ENCODE measurements around the gene PGAP3. TPM values are rescaled to one million over a fixed set of nuclear protein-coding genes. Genes with fewer than 3 reads are reported as not detected.

PGAP3 gene, protein sequence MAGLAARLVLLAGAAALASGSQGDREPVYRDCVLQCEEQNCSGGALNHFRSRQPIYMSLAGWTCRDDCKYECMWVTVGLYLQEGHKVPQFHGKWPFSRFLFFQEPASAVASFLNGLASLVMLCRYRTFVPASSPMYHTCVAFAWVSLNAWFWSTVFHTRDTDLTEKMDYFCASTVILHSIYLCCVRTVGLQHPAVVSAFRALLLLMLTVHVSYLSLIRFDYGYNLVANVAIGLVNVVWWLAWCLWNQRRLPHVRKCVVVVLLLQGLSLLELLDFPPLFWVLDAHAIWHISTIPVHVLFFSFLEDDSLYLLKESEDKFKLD
- 6.1 TPM for polyA plus RNA-seq (2013, experiment 1 of 2)
- polyA plus RNA-seq (2013, experiment 2 of 2) = 5.9 TPM

- Histone ChIP-seq H2BK5ac (ENCODE audit: low read depth, low read length, poor library complexity, severe bottlenecking) (peak within 1 kb of the TSS; percentile 90), H3K23ac (ENCODE audit: low read length in 2 of 2) (no peak within 1 kb of the TSS), H3K4me3 (ENCODE audit: insufficient read depth in 1 of 2, low read depth in 1 of 2, low read length in 2 of 2) (peak within 1 kb of the TSS; percentile 75 to 80), H2AK5ac (ENCODE audit: low read length, severe bottlenecking) (peak within 1 kb of the TSS; percentile 60), H2BK12ac (ENCODE audit: low read length in 2 of 2) (peak within 1 kb of the TSS in 1 of 2 experiments; percentile 29), H4K91ac (ENCODE audit: low read length) (peak within 1 kb of the TSS; percentile 95), H3K14ac (ENCODE audit: low read length in 2 of 2) (peak within 1 kb of the TSS in 1 of 2 experiments; percentile 92), H3K36me3 (ENCODE audit: control insufficient read depth in 1 of 2, insufficient read depth in 2 of 2, low read depth in 1 of 2, low read length in 2 of 2) (peaks cover 14 to 18% of the 10 kb centered on the region in 2 experiments), H3K4me1 (ENCODE audit: control insufficient read depth, insufficient read depth, low read depth, low read length) (peaks cover 4% of the 10 kb centered on the region), H3K79me1 (replicated peaks; ENCODE audit: low read length, poor library complexity, severe bottlenecking) (no peaks in the 10 kb centered on the region), H3K27ac (ENCODE audit: low read length, poor library complexity, severe bottlenecking) (peak within 1 kb of the TSS; percentile 88), H2BK120ac (ENCODE audit: low read depth, low read length) (peak within 1 kb of the TSS; percentile 71), H3K4ac (ENCODE audit: low read depth in 1 of 2, low read length in 2 of 2) (peak within 1 kb of the TSS; percentile 78 to 95), H2BK15ac (ENCODE audit: low read depth, poor library complexity, severe bottlenecking) (peak within 1 kb of the TSS; percentile 100), H4K8ac (ENCODE audit: low read length) (peak within 1 kb of the TSS; percentile 98), H3K4me2 (ENCODE audit: low read length, poor library complexity, severe bottlenecking) (peak within 1 kb of the TSS; percentile 71), H2AFZ (ENCODE audit: low read depth, low read length) (peak within 1 kb of the TSS; percentile 79), H3K27me3 (ENCODE audit: control insufficient read depth in 1 of 2, insufficient read depth in 1 of 2, low read length in 2 of 2) (no peaks in the 10 kb centered on the region), H3K9ac (ENCODE audit: low read length) (peak within 1 kb of the TSS; percentile 80), H3K9me3 (ENCODE audit: control insufficient read depth, low read length) (no peaks in the 10 kb centered on the region), H3K18ac (ENCODE audit: low read depth in 1 of 2, low read length in 2 of 2) (peak within 1 kb of the TSS; percentile 94 to 97)
- 5% methylated on average over 43 of the region's 45 CpGs for WGBS
- peak; percentile 93 for DNase-seq
Observed at GRCh38 chr17:39687546-39688474, at the start of gene PGAP3. Gene PGAP3 (minus strand): TSS chr17:39688057. CDS start chr17:39688014, 43 bp downstream.

DNA sequence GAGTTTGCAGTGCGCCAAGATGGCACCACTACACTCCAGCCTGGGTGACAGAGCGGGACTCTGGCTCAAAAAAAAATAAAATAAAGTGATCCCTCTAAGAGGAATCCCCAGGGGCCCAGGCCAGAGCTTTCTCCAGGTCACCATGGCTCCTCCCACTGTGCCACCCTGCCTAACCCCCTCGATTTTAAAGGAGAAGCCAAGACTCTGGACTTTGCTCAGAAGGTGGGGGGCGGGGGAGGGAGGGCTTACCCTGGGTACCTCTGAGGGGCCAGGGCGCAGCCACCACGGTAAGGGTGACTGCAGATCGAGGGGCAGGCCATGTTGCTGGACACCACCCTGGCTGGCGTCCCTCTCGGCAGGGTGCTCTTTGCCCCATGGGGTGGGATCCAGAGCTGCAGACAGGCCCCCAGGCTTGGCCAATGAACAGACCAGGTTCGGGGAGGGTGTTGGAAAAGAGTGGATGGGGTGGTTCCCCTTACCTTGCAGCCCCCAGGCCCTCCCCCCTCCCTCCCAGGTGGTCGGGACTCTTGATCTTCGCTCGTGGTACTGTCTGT lies 49.4 kb upstream of the PGAP3 start:
- Histone ChIP-seq H3K79me1 (replicated peaks; ENCODE audit: low read length, poor library complexity, severe bottlenecking) (peaks cover 13% of the 10 kb centered on the region), H2BK120ac (ENCODE audit: low read depth, low read length) (no peak overlapping the region), H2BK15ac (ENCODE audit: low read depth, poor library complexity, severe bottlenecking) (no peak overlapping the region), H3K9ac (ENCODE audit: low read length) (no peak overlapping the region), H3K23ac (ENCODE audit: low read length in 2 of 2) (no peak overlapping the region), H3K14ac (ENCODE audit: low read length in 2 of 2) (no peak overlapping the region), H4K8ac (ENCODE audit: low read length) (no peak overlapping the region), H2AFZ (ENCODE audit: low read depth, low read length) (no peak overlapping the region), H3K4me3 (ENCODE audit: insufficient read depth in 1 of 2, low read depth in 1 of 2, low read length in 2 of 2) (peak overlapping the region in 1 of 2 experiments; percentile 66), H3K4me1 (ENCODE audit: control insufficient read depth, insufficient read depth, low read depth, low read length) (peaks cover 31% of the 10 kb centered on the region), H4K91ac (ENCODE audit: low read length) (no peak overlapping the region), H3K36me3 (ENCODE audit: control insufficient read depth in 1 of 2, insufficient read depth in 2 of 2, low read depth in 1 of 2, low read length in 2 of 2) (peaks cover 0 to 4% of the 10 kb centered on the region in 2 experiments), H2AK5ac (ENCODE audit: low read length, severe bottlenecking) (peak overlapping the region; percentile 55), H3K27ac (ENCODE audit: low read length, poor library complexity, severe bottlenecking) (no peak overlapping the region), H3K18ac (ENCODE audit: low read depth in 1 of 2, low read length in 2 of 2) (no peak overlapping the region), H2BK12ac (ENCODE audit: low read length in 2 of 2) (no peak overlapping the region), H2BK5ac (ENCODE audit: low read depth, low read length, poor library complexity, severe bottlenecking) (no peak overlapping the region), H3K27me3 (ENCODE audit: control insufficient read depth in 1 of 2, insufficient read depth in 1 of 2, low read length in 2 of 2) (peaks cover 0 to 2% of the 10 kb centered on the region in 2 experiments), H3K4ac (ENCODE audit: low read depth in 1 of 2, low read length in 2 of 2) (no peak overlapping the region), H3K9me3 (ENCODE audit: control insufficient read depth, low read length) (no peaks in the 10 kb centered on the region), H3K4me2 (ENCODE audit: low read length, poor library complexity, severe bottlenecking) (peak overlapping the region; percentile 93)
- DNase-seq = no peak
- WGBS = 50% methylated on average over 13 of the region's 13 CpGs

- WGBS = 74% methylated on average over 10 of the region's 10 CpGs
- H3K9ac ChIP-seq (ENCODE audit: low read length) = no peak overlapping the region
Observed at GRCh38 chr17:39736319-39737165, 48.7 kb upstream of the PGAP3 start.

More at GRCh38 chr17:39736319-39737165, 48.7 kb upstream of the PGAP3 start:
- peaks cover 13% of the 10 kb centered on the region for H3K79me1 ChIP-seq (replicated peaks; ENCODE audit: low read length, poor library complexity, severe bottlenecking)
- peaks cover 31% of the 10 kb centered on the region for H3K4me1 ChIP-seq (ENCODE audit: control insufficient read depth, insufficient read depth, low read depth, low read length)
- H4K91ac ChIP-seq (ENCODE audit: low read length) = no peak overlapping the region
- no peak overlapping the region for H3K18ac ChIP-seq (ENCODE audit: low read depth in 1 of 2, low read length in 2 of 2)
- H3K4me2 ChIP-seq (ENCODE audit: low read length, poor library complexity, severe bottlenecking) = no peak overlapping the region
- no peak overlapping the region for H4K8ac ChIP-seq (ENCODE audit: low read length)
- H2AK5ac ChIP-seq (ENCODE audit: low read length, severe bottlenecking) = no peak overlapping the region
- H3K27me3 ChIP-seq (ENCODE audit: control insufficient read depth in 1 of 2, insufficient read depth in 1 of 2, low read length in 2 of 2) = peaks cover 0 to 2% of the 10 kb centered on the region in 2 experiments
- no peak overlapping the region for H2BK12ac ChIP-seq (ENCODE audit: low read length in 2 of 2)
- H2BK15ac ChIP-seq (ENCODE audit: low read depth, poor library complexity, severe bottlenecking) = no peak overlapping the region
- no peak overlapping the region for H3K14ac ChIP-seq (ENCODE audit: low read length in 2 of 2)
- H3K23ac ChIP-seq (ENCODE audit: low read length in 2 of 2) = no peak overlapping the region
- no peak overlapping the region for H3K27ac ChIP-seq (ENCODE audit: low read length, poor library complexity, severe bottlenecking)
- no peak overlapping the region for H2BK5ac ChIP-seq (ENCODE audit: low read depth, low read length, poor library complexity, severe bottlenecking)
- no peak overlapping the region for H3K4me3 ChIP-seq (ENCODE audit: insufficient read depth in 1 of 2, low read depth in 1 of 2, low read length in 2 of 2)
- no peak overlapping the region for H2BK120ac ChIP-seq (ENCODE audit: low read depth, low read length)
- no peak for DNase-seq
- no peaks in the 10 kb centered on the region for H3K9me3 ChIP-seq (ENCODE audit: control insufficient read depth, low read length)
- no peak overlapping the region for H2AFZ ChIP-seq (ENCODE audit: low read depth, low read length)
- H3K4ac ChIP-seq (ENCODE audit: low read depth in 1 of 2, low read length in 2 of 2) = no peak overlapping the region
- H3K36me3 ChIP-seq (ENCODE audit: control insufficient read depth in 1 of 2, insufficient read depth in 2 of 2, low read depth in 1 of 2, low read length in 2 of 2) = no peaks in the 10 kb centered on the region

Measured in mesenchymal stem cell (in vitro differentiated cells and primary cell).